ENCODE measurements around the gene PIAS3. TPM values are rescaled to one million over a fixed set of nuclear protein-coding genes. Genes with fewer than 3 reads are reported as not detected.

The PIAS3 gene
- total and polyA plus RNA-seq, 2 experiments from 2014 or later = 35.7 to 45.4 TPM

GRCh38 chr1:145827966-145828365, 30.9 kb downstream of the PIAS3 start:
- H2AFZ ChIP-seq = no peak overlapping the region
- H3K27ac ChIP-seq (ENCODE audit: low read depth) = no peak overlapping the region
- Mint-ChIP-seq H3K9me3 (no peaks in the 10 kb centered on the region), H3K27ac (no peak overlapping the region), H3K4me3 (no peak overlapping the region), H3K4me1 (peaks cover 2% of the 10 kb centered on the region; the same call in 2 of the 3 replicates), H3K36me3 (ENCODE audit: low read depth) (peaks cover 72% of the 10 kb centered on the region), H3K27me3 (ENCODE audit: insufficient read depth, low read depth, poor library complexity) (peaks cover 5% of the 10 kb centered on the region)
- H3K9me2 ChIP-seq (ENCODE audit: insufficient read depth) = no peaks in the 10 kb centered on the region
- H3K4me1 ChIP-seq (ENCODE audit: insufficient read depth) = peaks cover 8% of the 10 kb centered on the region
- no peak overlapping the region for H3K4me3 ChIP-seq
- no peaks in the 10 kb centered on the region for H4K20me1 ChIP-seq (replicated peaks; ENCODE audit: insufficient read depth)
- H3K27me3 ChIP-seq (ENCODE audit: insufficient read depth) = no peaks in the 10 kb centered on the region
- peaks cover 52% of the 10 kb centered on the region for H3K36me3 ChIP-seq (ENCODE audit: insufficient read depth)
- DNase-seq (ENCODE audit: low spot score) = no peak
- ATAC-seq = no peak
- no peak for TF ChIP-seq ZNF462 (CRISPR knock-in tag; IDR thresholded peaks at IDR 0.05)
- TF ChIP-seq EZH2phosphoT487 (IDR thresholded peaks at IDR 0.05; ENCODE audit: unreplicated experiment) = no peak
- no peak for TF ChIP-seq NANOG (IDR thresholded peaks at IDR 0.05; ENCODE audit: borderline replicate concordance)
- TF ChIP-seq, protein P1, sequence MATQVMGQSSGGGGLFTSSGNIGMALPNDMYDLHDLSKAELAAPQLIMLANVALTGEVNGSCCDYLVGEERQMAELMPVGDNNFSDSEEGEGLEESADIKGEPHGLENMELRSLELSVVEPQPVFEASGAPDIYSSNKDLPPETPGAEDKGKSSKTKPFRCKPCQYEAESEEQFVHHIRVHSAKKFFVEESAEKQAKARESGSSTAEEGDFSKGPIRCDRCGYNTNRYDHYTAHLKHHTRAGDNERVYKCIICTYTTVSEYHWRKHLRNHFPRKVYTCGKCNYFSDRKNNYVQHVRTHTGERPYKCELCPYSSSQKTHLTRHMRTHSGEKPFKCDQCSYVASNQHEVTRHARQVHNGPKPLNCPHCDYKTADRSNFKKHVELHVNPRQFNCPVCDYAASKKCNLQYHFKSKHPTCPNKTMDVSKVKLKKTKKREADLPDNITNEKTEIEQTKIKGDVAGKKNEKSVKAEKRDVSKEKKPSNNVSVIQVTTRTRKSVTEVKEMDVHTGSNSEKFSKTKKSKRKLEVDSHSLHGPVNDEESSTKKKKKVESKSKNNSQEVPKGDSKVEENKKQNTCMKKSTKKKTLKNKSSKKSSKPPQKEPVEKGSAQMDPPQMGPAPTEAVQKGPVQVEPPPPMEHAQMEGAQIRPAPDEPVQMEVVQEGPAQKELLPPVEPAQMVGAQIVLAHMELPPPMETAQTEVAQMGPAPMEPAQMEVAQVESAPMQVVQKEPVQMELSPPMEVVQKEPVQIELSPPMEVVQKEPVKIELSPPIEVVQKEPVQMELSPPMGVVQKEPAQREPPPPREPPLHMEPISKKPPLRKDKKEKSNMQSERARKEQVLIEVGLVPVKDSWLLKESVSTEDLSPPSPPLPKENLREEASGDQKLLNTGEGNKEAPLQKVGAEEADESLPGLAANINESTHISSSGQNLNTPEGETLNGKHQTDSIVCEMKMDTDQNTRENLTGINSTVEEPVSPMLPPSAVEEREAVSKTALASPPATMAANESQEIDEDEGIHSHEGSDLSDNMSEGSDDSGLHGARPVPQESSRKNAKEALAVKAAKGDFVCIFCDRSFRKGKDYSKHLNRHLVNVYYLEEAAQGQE (IDR thresholded peaks at IDR 0.05; ENCODE audit: unreplicated experiment) = no peak
- no peak for TF ChIP-seq ZNF114 (CRISPR knock-in tag; IDR thresholded peaks at IDR 0.05)
- TF ChIP-seq EZH2 (IDR thresholded peaks at IDR 0.05; ENCODE audit: low read depth, unreplicated experiment) = no peak
- no peak for TF ChIP-seq CREB1 (CRISPR knock-in tag; IDR thresholded peaks at IDR 0.05; ENCODE audit: low read depth)
- TF ChIP-seq POLR2AphosphoS5 (IDR thresholded peaks at IDR 0.05; ENCODE audit: low read depth) = no peak
- TF ChIP-seq CTCF (conservative IDR thresholded peaks at IDR 0.05; ENCODE audit: low read depth in 2 of 2) = no peak
- no peak for TF ChIP-seq STAT1 (IDR thresholded peaks at IDR 0.05; ENCODE audit: unreplicated experiment)
- H3K79me2 ChIP-seq (replicated peaks; ENCODE audit: insufficient read depth) = peaks cover 20% of the 10 kb centered on the region
- H3F3A ChIP-seq (replicated peaks; ENCODE audit: low read depth) = 0 out of 2 replicates have a peak, but pooled peaks cover 6% of the 10 kb centered on the region
- no peak overlapping the region for H3K4me2 ChIP-seq
